HCT116 (cell line): ENCODE results near the gene PRRT4.

Source experiments
- CTCF ChIP-seq, 3 experiments: fragments of 200-600 bp in 1 of 3; sonication (generic) in 1 of 3; IDR thresholded peaks in 2 of 3; conservative IDR thresholded peaks in 1 of 3; 2 replicates each; pipeline ENCODE4 v1.5.1; 2012 to 2017; ENCODE audit warnings: low read depth in 2 of 3, low read length in 2 of 3, antibody characterized with exemption in 1 of 3, borderline replicate concordance in 1 of 3, control low read depth in 1 of 3, mild to moderate bottlenecking in 1 of 3, mixed read lengths in 1 of 3, mixed run types in 1 of 3, moderate library complexity in 1 of 3; ENCODE audit not compliant: insufficient read depth in 1 of 3
- EZH2 ChIP-seq: fragments of 200-600 bp; sonication (generic); IDR thresholded peaks from 2 replicates; pipeline ENCODE4 v1.6.1; 2017; ENCODE audit warnings: antibody characterized with exemption, mixed run types
- POLR2A ChIP-seq: IDR thresholded peaks from 2 replicates; pipeline ENCODE4 v1.7.0; 2011; ENCODE audit warnings: borderline replicate concordance; ENCODE audit not compliant: insufficient read depth, insufficient read length; ENCODE audit errors: extremely low read depth
- RAD21 ChIP-seq: IDR thresholded peaks from 2 replicates; pipeline ENCODE4 v1.6.1; 2012; ENCODE audit warnings: low read depth, mild to moderate bottlenecking
- REST ChIP-seq: IDR thresholded peaks from 2 replicates; pipeline ENCODE4 v1.6.1; 2012; ENCODE audit warnings: low read depth

DNA sequence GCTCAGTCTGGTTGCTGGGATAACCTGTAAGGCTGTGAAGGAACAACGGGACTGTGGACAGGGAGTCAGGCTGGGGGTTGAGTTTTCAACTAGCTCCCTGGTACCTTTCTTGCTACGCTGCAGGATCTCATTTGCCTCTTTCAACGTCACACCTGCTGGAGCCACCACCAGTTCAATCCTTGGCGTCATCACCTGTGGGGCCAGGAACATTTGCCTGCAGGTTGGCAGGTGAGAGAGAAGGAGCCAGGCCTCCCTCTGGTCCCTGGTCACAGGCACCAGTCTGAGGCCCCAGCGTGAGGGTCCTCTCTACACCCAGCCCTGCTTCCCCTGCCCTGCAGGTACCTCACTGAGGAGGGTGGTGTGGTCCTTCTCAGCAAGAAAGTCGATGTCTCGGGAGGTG lies 38.5 kb upstream of the PRRT4 start:
- TF ChIP-seq RAD21 (no peak), EZH2 (no peak), POLR2A (no peak), CTCF (IDR thresholded peaks at IDR 0.05 in 2 of 3, conservative IDR thresholded peaks at IDR 0.05 in 1 of 3; ENCODE audit: borderline replicate concordance in 1 of 3, insufficient read depth in 1 of 3, low read depth in 2 of 3, low read length in 2 of 3) (no peak), REST (no peak)
